ENCODE results near the gene PPOX. TPM values are rescaled to one million over a fixed set of nuclear protein-coding genes. Genes with fewer than 3 reads are reported as not detected.
A peak's percentile ranks its signal among the peaks of the same experiment; 100 is the strongest.

Gene PPOX
- 13.9 TPM for total RNA-seq
- 25.9 TPM for polyA plus RNA-seq

DNA sequence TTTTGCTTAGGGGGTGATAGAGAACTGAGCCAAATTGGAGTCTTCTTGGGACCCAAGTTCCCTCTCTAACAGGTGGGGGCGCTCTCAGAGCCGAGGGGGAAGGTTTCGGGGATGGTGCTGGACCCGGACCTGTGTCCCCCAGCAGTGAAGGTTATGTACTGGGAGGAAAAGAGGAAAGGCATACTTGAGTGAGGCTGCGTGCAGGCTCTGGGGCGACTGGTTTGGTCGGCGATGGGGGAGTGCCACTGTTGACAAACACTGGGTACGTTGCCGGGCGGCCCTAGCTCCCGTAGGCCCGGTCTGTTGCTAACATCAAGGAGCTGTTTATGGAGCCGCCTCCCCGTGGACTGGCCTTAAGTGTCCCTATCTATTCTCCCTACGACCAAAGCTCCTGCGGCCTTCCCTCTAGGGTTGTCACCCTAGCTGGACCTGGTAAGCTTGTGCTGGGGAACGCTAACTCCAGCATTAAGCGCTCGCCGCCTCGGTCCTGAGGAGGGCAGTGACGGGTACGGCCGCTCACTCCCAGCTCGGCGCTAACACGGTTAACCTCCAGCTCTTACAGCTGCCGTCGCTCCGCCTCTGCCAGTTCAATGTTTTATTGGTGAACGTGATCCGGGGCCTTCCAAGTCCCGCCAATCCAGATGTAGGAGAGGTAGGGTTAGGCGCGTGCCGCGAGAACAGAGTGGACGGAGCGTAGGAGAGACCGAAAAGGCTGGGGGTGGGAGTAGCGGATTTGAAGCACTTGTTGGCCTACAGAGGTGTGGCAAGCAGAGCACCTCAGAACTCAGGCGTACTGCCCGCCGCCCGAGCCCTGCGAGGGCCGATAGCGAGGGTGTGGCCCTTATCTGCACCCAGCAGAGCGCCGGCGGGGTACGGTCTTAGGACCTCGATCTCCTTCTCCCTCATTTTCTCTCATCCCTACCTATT lies at the start of gene PPOX:
Gene PPOX (plus strand): TSS at position 685 of the 927 bp plus-strand sequence. CDS start 422 bp downstream, outside the sequence.
- under 1% methylated on average over 54 of the region's 54 CpGs for WGBS
- peak within 1 kb of the TSS; percentile 89 for H3K27ac ChIP-seq (ENCODE audit: low read depth)
- peak; percentile 99 for DNase-seq (ENCODE audit: extremely low spot score)
- H3K36me3 ChIP-seq (ENCODE audit: insufficient read depth) = no peaks in the 10 kb centered on the region
- no peaks in the 10 kb centered on the region for H3K4me1 ChIP-seq (ENCODE audit: insufficient read depth)
- H3K4me3 ChIP-seq (ENCODE audit: low read depth, low read length) = peak within 1 kb of the TSS; percentile 60

GRCh38 chr1:161117759-161118581 lies 48.3 kb upstream of the PPOX start, which contains the start of the genes NIT1 and PFDN2:
Gene NIT1, plus strand, starts transcription at chr1:161118105. Its CDS starts 72 bp downstream, at chr1:161118177.
Gene PFDN2, minus strand, starts transcription at chr1:161118037. Its CDS starts 11 bp downstream, at chr1:161118026.
- DNase-seq (ENCODE audit: extremely low spot score) = no peak
- peak within 1 kb of the TSS; percentile 91 for H3K27ac ChIP-seq (ENCODE audit: low read depth)
- under 1% methylated on average over 58 of the region's 58 CpGs for WGBS
- peak within 1 kb of the TSS; percentile 64 for H3K4me3 ChIP-seq (ENCODE audit: low read depth, low read length)
- peaks cover 3% of the 10 kb centered on the region for H3K4me1 ChIP-seq (ENCODE audit: insufficient read depth)
- H3K36me3 ChIP-seq (ENCODE audit: insufficient read depth) = peaks cover 1% of the 10 kb centered on the region

GRCh38 chr1:161119092-161119903 lies 46.9 kb upstream of the PPOX start:
- Histone ChIP-seq H3K36me3 (ENCODE audit: insufficient read depth) (peaks cover 1% of the 10 kb centered on the region), H3K4me3 (ENCODE audit: low read depth, low read length) (peak overlapping the region; percentile 64), H3K4me1 (ENCODE audit: insufficient read depth) (peaks cover 3% of the 10 kb centered on the region), H3K27ac (ENCODE audit: low read depth) (peak overlapping the region; percentile 32)
- DNase-seq (ENCODE audit: extremely low spot score) = no peak
- 40% methylated on average over 10 of the region's 10 CpGs for WGBS

DNA sequence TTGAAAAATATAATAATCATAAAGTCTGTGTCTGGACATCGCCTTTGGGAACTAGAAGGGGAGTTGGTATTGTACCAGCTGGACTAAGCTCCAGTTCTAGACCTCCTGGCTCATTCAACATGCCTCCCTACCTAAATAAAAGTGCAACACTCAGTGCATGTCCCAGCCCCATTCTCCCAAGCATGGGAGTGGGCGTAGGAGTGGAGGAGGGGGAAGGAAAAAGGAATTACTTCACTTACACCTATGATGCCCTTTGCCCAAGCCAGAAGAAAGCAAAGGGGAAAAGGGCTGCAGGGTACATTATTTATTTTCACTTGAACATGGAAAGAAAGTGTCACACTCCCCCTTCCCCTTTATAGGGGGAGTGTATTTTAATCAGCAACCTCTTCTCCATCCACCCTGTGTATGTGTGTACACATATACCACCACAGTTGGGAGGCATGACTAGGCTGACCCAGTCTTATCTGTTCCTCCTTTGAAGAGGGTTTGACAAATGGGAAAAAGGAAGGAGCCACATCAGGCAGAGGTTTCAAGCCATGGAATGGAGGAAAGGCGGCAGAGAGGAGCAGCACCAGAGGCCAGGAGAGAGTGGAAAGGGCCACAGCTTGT lies 45.1 kb upstream of the PPOX start:
- 84% methylated on average over 3 of the region's 3 CpGs for WGBS
- DNase-seq (ENCODE audit: extremely low spot score) = no peak
- H3K27ac ChIP-seq (ENCODE audit: low read depth) = no peak overlapping the region
- no peaks in the 10 kb centered on the region for H3K4me1 ChIP-seq (ENCODE audit: insufficient read depth)
- peaks cover 1% of the 10 kb centered on the region for H3K36me3 ChIP-seq (ENCODE audit: insufficient read depth)
- no peak overlapping the region for H3K4me3 ChIP-seq (ENCODE audit: low read depth, low read length)

DNA sequence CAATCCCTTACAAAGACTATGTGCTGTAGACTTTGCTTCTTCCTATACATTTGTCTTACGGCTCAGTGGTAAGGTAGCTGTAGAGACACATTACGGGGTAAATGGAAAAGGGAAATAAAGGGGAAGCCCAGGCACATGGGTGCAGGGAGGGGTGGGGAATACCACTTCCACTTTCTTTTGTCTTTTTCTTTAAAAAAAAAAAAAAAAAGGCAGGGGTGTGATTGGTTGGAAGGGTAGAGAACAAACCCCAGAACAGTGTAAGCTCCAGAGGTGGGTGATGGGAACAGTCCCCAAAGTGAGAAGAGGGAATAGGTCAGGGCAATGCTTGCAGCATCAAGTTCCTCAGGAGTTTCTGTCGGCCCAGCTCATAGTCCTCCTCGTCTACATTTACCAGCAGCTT lies 44.4 kb upstream of the PPOX start:
- no peak overlapping the region for H3K27ac ChIP-seq (ENCODE audit: low read depth)
- WGBS = 82% methylated on average over 4 of the region's 4 CpGs
- H3K4me1 ChIP-seq (ENCODE audit: insufficient read depth) = no peaks in the 10 kb centered on the region
- no peak for DNase-seq (ENCODE audit: extremely low spot score)
- H3K4me3 ChIP-seq (ENCODE audit: low read depth, low read length) = no peak overlapping the region
- H3K36me3 ChIP-seq (ENCODE audit: insufficient read depth) = peaks cover 1% of the 10 kb centered on the region

DNA sequence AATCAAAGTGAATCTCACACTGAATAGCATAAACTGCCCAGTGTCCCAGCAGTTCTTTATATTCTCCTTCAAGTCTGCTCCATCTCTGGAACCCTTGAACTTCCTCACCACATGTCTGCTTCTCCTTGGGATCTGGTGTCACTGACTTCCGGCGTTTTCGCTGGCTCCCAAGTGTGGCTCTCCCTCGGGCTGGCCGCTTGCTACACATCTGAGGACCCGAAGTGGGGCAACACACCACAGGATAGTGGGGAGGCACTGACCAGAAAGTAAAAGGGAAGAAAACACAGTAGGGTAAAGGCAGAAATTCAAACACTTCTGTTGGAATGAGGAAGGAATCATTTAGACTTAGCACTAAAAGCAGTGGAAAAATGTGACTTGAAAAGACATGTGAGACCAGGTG lies 43.3 kb upstream of the PPOX start:
- no peaks in the 10 kb centered on the region for H3K4me1 ChIP-seq (ENCODE audit: insufficient read depth)
- WGBS = 89% methylated on average over 6 of the region's 6 CpGs
- peaks cover 6% of the 10 kb centered on the region for H3K36me3 ChIP-seq (ENCODE audit: insufficient read depth)

DNA sequence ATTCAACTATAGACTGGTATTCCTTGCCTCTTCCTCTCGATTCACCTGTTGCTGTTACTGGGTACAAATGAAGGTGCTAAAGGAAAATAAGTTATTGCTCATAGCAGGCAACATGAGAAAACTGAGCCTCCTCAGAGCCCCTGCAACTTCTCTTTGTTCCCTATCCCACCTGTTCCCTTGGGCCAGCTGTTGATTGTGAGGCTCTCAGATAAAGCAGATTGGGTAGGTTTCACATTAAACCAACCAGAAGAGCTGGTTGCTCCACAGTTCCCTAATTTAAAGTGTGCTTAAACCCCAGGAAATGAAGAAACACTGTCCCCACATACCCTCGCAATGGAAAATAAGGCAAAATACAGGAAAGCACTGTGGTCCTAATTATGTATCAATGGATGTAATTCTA lies 38.6 kb upstream of the PPOX start:
- no peak for DNase-seq (ENCODE audit: extremely low spot score)
- Histone ChIP-seq H3K36me3 (ENCODE audit: insufficient read depth) (peaks cover 7% of the 10 kb centered on the region), H3K4me1 (ENCODE audit: insufficient read depth) (no peaks in the 10 kb centered on the region), H3K27ac (ENCODE audit: low read depth) (no peak overlapping the region), H3K4me3 (ENCODE audit: low read depth, low read length) (no peak overlapping the region)
- 94% methylated on average over 2 of the region's 2 CpGs for WGBS

More for the DNA sequence above, 43.3 kb upstream of the PPOX start:
- Histone ChIP-seq H3K27ac (ENCODE audit: low read depth) (no peak overlapping the region), H3K4me3 (ENCODE audit: low read depth, low read length) (no peak overlapping the region)
- DNase-seq (ENCODE audit: extremely low spot score) = no peak

GRCh38 chr1:161128591-161129420 lies 37.4 kb upstream of the PPOX start:
- WGBS = 95% methylated on average over 4 of the region's 4 CpGs
- no peaks in the 10 kb centered on the region for H3K4me1 ChIP-seq (ENCODE audit: insufficient read depth)
- H3K36me3 ChIP-seq (ENCODE audit: insufficient read depth) = peaks cover 7% of the 10 kb centered on the region
- no peak overlapping the region for H3K27ac ChIP-seq (ENCODE audit: low read depth)
- no peak for DNase-seq (ENCODE audit: extremely low spot score)
- no peak overlapping the region for H3K4me3 ChIP-seq (ENCODE audit: low read depth, low read length)

- Histone ChIP-seq H3K4me1 (ENCODE audit: insufficient read depth) (no peaks in the 10 kb centered on the region), H3K27ac (ENCODE audit: low read depth) (no peak overlapping the region), H3K4me3 (ENCODE audit: low read depth, low read length) (no peak overlapping the region), H3K36me3 (ENCODE audit: insufficient read depth) (peaks cover 7% of the 10 kb centered on the region)
- DNase-seq (ENCODE audit: extremely low spot score) = no peak
- WGBS = 52% methylated on average over 1 of the region's 1 CpG
Observed at GRCh38 chr1:161130266-161130665, 36.0 kb upstream of the PPOX start.

DNA sequence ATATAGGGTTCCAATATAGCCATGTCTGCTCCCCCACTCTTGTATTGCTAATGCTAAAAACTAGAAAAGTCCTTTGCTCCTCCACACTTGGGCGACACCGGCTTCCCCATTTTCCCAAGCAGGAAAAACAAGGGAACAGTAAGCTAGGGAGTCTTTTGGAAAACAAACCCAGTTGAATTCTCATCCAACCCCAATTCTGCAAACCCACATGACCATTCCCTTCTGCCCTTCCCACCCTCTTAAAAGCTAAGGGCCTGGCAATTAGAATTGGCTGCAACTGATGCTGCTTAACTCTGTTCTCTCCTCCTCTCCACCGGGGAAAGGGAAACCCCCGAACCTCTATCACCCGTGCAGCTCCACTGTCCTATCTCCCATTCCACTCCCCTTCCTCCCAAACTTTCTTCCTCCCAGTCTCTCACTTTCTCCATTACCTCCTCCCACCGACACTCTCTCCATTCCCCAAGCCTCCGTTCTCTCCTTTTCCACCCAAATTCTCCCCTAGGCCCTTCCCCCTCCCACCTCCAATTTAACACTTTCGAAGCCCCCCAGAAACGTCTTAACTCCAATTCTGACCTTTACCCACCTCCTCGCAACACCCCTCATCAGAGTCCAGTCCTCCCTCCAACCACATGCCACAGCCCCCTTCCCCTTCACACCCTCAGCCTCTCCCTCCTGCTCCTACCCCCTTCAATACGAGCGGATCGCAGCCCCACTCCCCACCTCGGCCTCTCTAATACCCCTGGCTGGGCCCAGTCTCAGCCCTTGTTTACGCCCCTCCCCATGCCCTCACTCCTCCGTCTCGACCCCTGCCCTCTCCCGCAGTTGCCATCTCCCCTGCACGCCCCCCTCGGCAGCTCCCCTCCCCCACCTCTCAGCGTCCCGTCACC lies 34.5 kb upstream of the PPOX start:
- DNase-seq (ENCODE audit: extremely low spot score) = no peak
- Histone ChIP-seq H3K27ac (ENCODE audit: low read depth) (peak overlapping the region; percentile 97), H3K4me1 (ENCODE audit: insufficient read depth) (no peaks in the 10 kb centered on the region), H3K36me3 (ENCODE audit: insufficient read depth) (peaks cover 7% of the 10 kb centered on the region), H3K4me3 (ENCODE audit: low read depth, low read length) (peak overlapping the region; percentile 81)
- WGBS = 2% methylated on average over 22 of the region's 22 CpGs

DNA sequence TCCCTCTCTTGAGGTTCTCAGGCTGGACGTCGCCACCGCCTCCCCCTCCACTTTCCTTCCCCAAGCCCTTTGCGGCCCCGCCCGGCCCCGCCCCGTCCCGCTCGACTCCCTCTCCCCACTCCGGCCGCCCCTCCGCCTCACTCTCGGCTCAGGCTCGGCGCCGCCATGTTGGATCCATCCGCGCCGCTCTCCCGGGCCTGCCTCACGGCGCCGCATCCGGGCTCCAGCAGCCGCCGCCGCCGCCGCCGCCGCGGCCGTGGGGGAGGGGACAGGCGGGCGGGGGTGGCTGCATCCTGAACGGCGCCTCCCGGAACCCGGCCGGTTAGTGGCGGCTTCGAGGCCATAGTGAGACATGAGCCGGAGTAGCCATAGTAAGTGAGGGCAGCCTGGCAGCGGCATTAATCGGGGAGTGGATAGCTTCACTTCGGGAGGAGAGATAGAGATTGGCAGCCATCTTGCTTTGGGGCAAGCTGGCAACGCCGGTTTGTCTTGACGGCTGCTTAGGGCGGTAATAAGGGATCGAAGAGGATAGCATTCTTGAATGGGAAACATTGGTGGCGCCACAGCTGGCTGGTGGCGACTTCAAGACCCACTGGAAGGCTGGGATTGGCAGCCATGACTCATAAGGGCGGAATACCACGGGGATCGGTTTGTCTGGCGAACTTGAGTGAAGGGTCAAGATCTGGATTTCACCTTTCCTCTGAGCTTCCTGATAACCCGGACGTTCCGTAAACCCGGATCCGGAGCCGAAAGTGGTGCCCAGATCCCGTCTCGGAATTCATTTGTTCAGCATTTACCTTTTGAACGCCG lies 33.6 kb upstream of the PPOX start, which contains the start of gene DEDD:
Gene DEDD (minus strand): TSS at position 258 of the 810 bp plus-strand sequence. CDS start 8,205 bp downstream, outside the sequence.
- Histone ChIP-seq H3K27ac (ENCODE audit: low read depth) (peak within 1 kb of the TSS; percentile 97), H3K4me3 (ENCODE audit: low read depth, low read length) (peak within 1 kb of the TSS; percentile 81), H3K4me1 (ENCODE audit: insufficient read depth) (no peaks in the 10 kb centered on the region), H3K36me3 (ENCODE audit: insufficient read depth) (peaks cover 3% of the 10 kb centered on the region)
- under 1% methylated on average over 68 of the region's 68 CpGs for WGBS
- peak; percentile 92 for DNase-seq (ENCODE audit: extremely low spot score)

Data from urinary bladder (tissue), 4 donors.